Activated T-cell treated with anti-CD3 and anti-CD28 coated beads for 4 hours (primary cell): ENCODE data around the gene HLA-E.
"Not testable (repeated sequence)": the region's sequence is repeated elsewhere in the genome, so short reads cannot be mapped to it uniquely, and the experiment has no call there.

Source experiments
- DNase-seq: peaks from one replicate; pipeline ENCODE4 v3.0.0-alpha.2; 2020

Gene HLA-E

GRCh38 chr6:30508890-30509736 is 19.8 kb downstream of the HLA-E start:
- DNase-seq = no peak

DNA sequence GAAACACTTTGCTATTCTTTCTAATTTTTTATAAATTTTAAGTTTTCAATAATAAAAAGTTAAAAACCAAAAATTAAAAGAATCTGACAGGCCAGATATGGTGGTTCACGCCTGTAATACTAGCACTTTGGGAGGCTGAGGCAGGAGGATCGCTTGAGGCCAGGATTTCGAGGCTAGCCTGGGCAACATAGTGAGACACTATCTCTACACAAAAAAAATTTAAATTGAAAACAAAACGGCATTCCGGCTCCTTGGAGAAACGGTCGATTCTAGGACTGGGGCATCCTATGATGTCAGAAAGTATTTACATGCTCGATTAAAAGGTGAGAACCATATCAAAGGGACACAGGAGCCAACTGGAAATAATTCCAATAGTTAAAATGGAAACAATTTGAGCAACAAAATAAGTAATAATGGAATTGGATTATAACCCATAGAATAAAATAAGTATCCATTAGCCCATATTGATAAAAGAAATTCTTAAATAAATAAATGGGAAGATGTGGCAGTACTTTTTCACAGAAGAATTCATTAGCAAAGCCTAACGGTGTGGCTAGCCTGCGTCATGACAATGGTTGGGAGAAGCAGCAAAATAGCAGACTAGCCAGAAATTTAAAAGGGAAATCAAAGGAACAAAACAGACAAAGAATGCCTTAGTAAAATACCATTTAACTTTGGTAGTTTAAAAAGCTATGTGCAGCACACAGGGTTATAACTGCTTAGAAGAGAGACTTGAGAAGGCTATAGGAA is 21.3 kb downstream of the HLA-E start:
- no peak for DNase-seq

- no peak for DNase-seq
Observed at GRCh38 chr6:30511169-30511546, 21.8 kb downstream of the HLA-E start.

GRCh38 chr6:30513451-30513850 is 24.1 kb downstream of the HLA-E start:
- no peak for DNase-seq

- DNase-seq = no peak
Observed at GRCh38 chr6:30515106-30515505, 25.8 kb downstream of the HLA-E start.

DNA sequence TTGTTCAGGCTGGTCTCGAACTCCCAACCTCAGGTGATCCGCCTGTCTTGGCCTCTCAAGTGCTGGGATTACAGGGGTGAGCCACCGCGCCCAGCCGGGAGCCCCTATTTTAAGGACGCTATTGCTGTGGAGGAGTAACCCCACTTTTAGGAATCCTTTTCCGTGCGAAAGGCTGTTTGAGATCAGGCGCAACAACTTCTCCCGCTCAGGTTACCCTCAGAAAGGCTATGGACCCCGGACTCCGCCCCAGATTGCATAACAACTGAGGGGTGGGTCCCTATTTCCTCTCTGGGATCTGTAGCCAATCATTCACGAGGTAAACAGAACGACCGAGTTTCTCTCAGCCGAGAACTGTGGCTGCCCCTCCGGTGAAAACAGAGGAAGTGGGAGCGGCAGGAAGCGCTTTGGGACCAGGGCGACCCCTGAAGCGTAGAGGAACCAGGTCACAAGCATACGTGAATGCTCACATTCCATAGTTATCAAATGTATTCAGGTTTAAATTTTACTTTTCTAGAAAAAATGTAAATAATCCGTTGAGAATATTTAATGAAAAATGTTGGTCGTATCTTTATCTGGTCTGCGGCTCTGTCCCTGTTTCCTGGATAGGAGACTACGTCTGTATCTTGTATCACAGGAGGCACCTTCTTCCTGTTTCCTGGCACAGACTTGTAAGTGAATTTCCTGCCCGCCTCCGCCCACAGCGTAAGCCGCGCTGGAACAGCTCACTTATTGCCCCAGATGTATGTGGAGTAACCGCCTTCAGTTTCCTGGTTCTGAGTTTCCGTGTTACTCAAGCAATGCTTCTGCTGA is 26.8 kb downstream of the HLA-E start:
- DNase-seq = peak; percentile 82

GRCh38 chr6:30516754-30517076 is 27.4 kb downstream of the HLA-E start:
- not testable (repeated sequence) for DNase-seq

DNA sequence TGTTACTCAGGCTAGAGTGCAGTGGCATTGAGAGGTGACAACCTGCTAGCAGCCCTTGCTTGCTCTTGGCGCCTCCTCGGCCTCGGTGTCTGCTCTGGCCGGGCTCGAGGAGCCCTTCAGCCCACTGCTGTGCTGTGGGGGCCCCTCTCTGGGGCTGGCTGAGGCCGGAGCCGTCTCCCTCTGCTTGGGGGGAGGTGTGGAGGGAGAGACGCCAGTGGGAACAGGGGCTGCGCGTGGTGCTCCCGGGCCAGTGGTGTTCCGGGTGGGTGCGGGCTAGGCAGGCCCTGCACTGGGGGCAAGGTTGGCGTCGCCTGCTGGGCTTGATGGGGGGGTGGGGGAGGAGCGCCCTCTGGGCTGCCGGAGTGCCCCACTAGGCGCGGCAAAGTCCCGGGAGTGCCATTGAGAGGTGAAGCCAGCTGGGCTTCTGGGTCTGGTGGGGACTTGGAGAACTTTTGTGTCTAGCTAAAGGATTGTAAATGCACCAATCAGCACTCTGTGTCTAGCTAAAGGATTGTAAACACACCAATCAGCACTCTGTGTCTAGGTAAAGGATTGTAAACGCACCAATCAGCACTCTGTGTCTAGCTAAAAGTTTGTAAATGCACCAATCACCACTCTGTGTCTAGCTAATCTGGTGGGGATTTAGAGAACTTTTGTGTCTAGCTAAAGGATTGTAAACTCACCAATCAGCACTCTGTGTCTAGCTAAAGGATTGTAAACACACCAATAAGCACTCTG is 28.6 kb downstream of the HLA-E start:
- DNase-seq = not testable (repeated sequence)

GRCh38 chr6:30518505-30519145 is 29.3 kb downstream of the HLA-E start:
- DNase-seq = not testable (repeated sequence)

DNA sequence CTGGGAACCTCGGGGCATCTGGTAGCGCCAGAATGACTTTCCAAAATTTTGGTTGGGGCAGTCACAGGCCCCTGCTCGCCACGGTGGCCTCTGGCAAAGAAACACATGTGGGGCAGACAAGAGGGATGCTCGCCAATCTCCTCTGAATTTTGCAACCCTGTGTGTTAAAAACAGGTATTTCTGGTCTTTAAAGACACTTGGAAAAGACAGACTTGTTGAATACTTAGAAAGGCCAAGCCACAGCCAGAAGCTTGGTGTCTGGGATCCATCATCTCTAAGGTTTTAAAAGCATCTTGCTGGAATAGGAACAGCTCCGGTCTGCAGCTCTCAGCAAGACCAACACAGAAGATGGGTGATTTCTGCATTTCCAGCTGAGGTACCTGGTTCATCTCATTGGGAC is 31.2 kb downstream of the HLA-E start:
- no peak for DNase-seq

GRCh38 chr6:30521082-30521481 is 31.8 kb downstream of the HLA-E start:
- DNase-seq = not testable (repeated sequence)

DNA sequence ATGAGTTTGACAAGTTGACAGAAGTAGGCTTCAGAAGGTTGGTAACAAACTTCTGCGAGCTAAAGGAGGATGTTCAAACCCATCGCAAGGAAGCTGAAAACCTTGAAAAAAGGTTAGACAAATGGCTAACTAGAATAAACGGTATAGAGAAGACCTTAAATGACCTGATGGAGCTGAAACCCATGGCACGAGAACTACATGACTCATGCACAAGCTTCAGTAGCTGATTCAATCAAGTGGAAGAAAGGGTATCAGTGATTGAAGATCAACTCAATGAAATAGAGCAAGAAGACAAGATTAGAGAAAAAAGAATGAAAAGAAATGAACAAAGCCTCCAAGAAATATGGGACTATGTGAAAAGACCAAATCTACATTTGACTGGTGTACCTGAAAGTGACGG is 32.6 kb downstream of the HLA-E start:
- not testable (repeated sequence) for DNase-seq

DNA sequence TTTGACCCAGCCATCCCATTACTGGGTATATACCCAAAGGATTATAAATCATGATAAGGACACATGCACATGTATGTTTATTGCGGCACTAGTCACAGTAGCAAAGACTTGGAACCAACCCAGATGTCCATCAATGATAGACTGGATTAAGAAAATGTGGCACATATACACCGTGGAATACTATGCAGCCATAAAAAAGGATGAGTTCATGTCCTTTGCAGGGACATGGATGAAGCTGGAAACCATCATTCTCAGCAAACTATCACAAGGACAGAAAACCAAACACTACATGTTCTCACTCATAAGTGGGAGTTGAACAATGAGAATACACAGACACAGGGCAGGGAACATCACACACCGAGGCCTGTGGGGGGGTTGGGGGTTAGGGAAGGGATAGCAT is 37.1 kb downstream of the HLA-E start:
- DNase-seq = not testable (repeated sequence)

GRCh38 chr6:30529349-30529875 is 40.1 kb downstream of the HLA-E start:
- DNase-seq = not testable (repeated sequence)

DNA sequence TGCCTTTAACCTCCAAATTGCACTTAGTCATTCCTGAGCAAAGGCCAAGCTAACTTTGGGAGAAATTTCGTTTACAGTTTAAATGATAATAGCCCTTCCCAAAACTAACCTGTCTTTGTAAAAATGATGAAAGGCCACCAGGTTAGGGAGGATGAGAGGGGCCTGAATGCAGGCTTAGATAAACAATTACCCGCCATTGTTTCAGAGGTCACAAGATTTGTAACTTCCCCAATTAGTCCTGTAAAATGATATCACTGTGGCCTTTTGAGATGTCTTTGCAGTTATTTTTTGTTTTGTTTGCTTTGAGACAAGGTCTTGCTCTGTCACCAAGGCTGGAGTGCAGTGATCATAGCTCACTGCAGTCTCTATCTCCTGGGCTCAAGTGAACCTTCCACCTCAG is 40.7 kb downstream of the HLA-E start:
- DNase-seq = no peak

DNA sequence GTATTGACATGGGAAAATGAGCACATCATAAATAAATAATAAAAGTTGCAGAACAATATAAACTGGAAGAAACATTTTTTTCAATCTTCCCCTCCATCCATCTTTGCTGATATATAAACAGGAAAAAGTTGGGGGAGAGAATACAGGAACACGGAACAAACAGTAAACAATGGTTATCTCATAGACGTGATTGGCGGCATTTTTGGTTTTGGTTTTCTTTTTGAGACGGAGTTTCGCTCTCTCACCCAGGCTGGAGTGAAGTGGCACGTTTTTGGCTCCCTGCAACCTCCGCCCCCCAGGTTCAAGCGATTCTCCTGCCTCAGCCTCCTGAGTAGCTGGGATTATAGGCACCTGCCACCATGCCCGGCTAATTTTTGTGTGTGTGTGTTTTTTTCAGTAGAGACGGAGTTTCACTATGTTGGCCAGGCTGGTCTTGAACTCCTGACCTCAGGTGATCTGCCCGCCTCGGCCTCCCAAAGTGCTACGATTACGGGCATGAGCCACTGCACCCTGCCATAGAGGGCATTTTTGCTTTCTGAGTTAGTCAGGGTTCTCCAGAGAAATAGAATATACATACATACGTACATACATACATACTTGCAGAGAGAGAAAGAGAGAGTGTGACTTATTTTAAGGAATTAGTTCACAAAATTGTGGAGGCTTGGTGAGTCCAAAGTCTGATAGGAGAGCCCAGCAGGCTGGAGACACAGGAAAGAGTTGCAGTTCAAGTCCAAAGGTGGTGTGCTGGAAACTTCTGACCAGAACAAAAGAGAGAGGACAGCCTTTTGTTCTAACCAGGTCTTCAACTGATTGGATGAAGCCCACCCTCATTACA is 44.4 kb downstream of the HLA-E start:
- DNase-seq = no peak

DNA sequence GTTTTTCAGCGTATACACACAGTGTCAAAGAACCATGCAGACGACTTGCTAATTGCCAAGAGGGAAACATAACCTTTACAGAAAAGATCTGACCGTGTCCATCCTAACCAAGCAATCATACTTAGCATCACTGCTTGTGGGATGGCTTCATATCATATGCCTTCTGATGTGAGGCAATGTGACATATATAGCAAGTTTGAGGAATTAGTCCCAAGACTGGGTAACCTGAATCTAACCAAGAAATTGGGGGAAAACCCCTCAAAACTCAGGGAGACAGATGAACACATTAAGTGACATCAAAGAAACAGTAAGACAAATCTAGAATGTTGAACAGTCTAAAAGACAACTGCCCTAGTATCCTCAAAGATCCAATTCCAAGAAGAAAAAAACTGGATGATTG is 48.6 kb downstream of the HLA-E start:
- DNase-seq = no peak

- peak; percentile 76 for DNase-seq
Observed at GRCh38 chr6:30541515-30542403, 52.5 kb downstream of the HLA-E start.

DNA sequence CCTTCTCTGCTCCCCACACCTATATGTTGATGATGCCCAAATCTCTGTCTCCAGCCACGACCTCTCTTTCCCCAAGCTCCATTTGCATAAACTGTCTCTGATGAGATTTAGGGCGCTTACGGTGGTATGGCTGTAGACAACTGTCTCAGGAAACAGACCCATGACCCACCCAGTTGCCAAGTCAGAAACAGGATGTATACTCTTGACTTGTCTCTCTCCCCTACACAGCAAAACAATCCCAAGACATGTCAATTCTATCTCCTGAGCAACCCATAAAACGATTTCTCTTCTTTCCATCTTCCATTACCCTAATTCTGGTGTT is 53.1 kb downstream of the HLA-E start:
- no peak for DNase-seq

DNA sequence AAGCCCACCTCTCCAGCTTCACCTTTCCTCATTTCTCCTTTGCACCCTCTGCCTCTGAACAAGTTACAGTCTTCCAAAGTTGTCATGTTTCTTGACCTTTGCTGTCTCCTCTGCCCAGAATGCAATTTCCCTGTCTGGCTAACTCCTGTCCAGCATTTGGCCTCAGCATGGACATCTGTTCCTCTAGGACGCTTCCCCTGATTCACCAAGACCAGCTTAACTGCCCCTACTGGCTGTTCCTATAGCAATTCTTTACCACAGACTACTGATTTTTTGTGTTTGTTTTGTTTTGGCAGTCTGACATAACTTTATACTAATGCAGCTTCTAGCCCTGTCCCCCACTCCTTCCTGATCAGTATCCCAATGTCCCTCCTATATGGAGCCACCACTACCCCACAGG is 53.6 kb downstream of the HLA-E start:
- no peak for DNase-seq
